ENCODE measurements around the gene MYO10. TPM values are rescaled to one million over a fixed set of nuclear protein-coding genes. Genes with fewer than 3 reads are reported as not detected.

Gene MYO10
- total RNA-seq, 1 experiment from 2014 or later: 89.8 TPM

- H3K36me3 Mint-ChIP-seq: peaks cover 27% of the 10 kb centered on the region
- ATAC-seq (peak; percentile 19), DNase-seq (ENCODE audit: low spot score) (peak; percentile 56)
- peak overlapping the region; percentile 99 for H3K27ac Mint-ChIP-seq
- ChIA-PET POLR2A (interaction anchor here (0.7 kb wide), 1 partner anchor 18 kb away, joined by 3 read pairs; no protein-coding TSS in a partner anchor), CTCF (interaction anchor here (1.6 to 2.4 kb wide), 3 partner anchors 40 to 454 kb away, joined by 6 to 11 read pairs (median 6); no protein-coding TSS in a partner anchor)
- H3K4me3 Mint-ChIP-seq: peak overlapping the region; percentile 80
- H3K4me1 Mint-ChIP-seq: peaks cover 72% of the 10 kb centered on the region
- TF ChIP-seq, protein P1, sequence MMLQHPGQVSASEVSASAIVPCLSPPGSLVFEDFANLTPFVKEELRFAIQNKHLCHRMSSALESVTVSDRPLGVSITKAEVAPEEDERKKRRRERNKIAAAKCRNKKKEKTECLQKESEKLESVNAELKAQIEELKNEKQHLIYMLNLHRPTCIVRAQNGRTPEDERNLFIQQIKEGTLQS (CRISPR knock-in tag; conservative IDR thresholded peaks at IDR 0.05): peak; percentile 66; the same call in 1 of the 2 replicates
- TF ChIP-seq, protein P2, sequence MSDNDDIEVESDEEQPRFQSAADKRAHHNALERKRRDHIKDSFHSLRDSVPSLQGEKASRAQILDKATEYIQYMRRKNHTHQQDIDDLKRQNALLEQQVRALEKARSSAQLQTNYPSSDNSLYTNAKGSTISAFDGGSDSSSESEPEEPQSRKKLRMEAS (CRISPR knock-in tag; IDR thresholded peaks at IDR 0.05): peak; percentile 82
- TF ChIP-seq E2F1 (CRISPR knock-in tag; IDR thresholded peaks at IDR 0.05): 0 out of 2 replicates have a peak, but pooled peaks have one; percentile 25
- TF ChIP-seq FOXJ3 (CRISPR knock-in tag; IDR thresholded peaks at IDR 0.05; ENCODE audit: borderline replicate concordance): no peak
- TF ChIP-seq GABPB1 (CRISPR knock-in tag; IDR thresholded peaks at IDR 0.05): peak; percentile 100
- no peak for TF ChIP-seq FOXK1 (CRISPR knock-in tag; IDR thresholded peaks at IDR 0.05)
- TF ChIP-seq, protein P3, sequence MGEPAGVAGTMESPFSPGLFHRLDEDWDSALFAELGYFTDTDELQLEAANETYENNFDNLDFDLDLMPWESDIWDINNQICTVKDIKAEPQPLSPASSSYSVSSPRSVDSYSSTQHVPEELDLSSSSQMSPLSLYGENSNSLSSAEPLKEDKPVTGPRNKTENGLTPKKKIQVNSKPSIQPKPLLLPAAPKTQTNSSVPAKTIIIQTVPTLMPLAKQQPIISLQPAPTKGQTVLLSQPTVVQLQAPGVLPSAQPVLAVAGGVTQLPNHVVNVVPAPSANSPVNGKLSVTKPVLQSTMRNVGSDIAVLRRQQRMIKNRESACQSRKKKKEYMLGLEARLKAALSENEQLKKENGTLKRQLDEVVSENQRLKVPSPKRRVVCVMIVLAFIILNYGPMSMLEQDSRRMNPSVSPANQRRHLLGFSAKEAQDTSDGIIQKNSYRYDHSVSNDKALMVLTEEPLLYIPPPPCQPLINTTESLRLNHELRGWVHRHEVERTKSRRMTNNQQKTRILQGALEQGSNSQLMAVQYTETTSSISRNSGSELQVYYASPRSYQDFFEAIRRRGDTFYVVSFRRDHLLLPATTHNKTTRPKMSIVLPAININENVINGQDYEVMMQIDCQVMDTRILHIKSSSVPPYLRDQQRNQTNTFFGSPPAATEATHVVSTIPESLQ (CRISPR knock-in tag; IDR thresholded peaks at IDR 0.05): no peak
- no peaks in the 10 kb centered on the region for H3K27me3 Mint-ChIP-seq (ENCODE audit: low read depth)
- no peaks in the 10 kb centered on the region for H3K9me3 Mint-ChIP-seq
Measured at GRCh38 chr5:16736158-16736995, 199.7 kb downstream of the MYO10 start.

DNA sequence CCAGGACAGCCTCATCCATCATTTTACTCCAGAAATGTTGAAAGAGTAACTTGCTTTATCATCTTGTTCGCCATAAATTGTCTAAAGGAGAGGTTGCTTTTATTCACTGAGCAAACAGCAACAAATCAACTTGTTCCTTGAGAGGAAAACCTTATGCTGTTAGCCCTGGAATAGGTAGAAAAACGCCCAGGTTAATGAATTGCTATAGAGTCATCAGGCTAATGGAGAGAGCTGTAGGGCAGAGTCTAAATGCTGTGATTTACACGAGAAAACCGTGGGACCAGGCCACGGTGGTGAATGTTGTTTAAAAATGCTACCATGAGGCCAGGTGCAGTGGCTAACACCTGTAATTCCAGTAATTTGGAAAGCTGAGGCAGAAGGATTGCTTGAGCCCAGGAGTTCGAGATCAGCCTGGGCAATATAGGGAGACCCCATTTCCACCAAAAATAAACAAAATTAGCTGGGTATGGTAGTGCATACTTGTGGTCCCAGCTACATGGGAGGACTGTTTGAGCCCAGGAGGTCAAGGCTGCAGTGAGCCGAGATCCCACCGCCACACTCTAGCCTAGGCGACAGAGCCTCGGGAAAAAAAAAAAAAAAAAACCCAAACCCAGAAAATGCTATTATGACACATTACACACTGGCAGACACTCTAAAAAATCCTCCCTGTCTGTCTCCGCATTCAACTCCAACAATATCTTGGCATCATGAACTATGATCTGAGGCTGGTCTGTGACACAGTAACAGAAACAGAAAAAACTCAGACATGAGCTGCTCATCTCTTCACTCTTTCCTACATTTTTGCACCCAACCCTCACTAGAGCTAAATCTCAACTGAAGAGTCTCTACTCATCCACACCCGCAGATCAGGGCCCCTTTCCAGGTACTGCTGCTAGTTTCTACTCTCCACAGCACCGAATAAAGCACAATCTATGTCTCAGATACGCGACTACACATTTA lies 200.7 kb downstream of the MYO10 start:
- DNase-seq (ENCODE audit: low spot score) (no peak), ATAC-seq (no peak)
- H3K36me3 Mint-ChIP-seq: peaks cover 33% of the 10 kb centered on the region
- no peaks in the 10 kb centered on the region for H3K9me3 Mint-ChIP-seq
- H3K27me3 Mint-ChIP-seq (ENCODE audit: low read depth): no peaks in the 10 kb centered on the region
- ChIA-PET CTCF (interaction anchor here (1.6 to 1.8 kb wide), 2 partner anchors 41 to 44 kb away, joined by 6 read pairs; no protein-coding TSS in a partner anchor), POLR2A (interaction anchor here (0.7 kb wide), 1 partner anchor 17 kb away, joined by 3 read pairs; no protein-coding TSS in a partner anchor)
- H3K27ac Mint-ChIP-seq: peak overlapping the region; percentile 99
- H3K4me1 Mint-ChIP-seq: peaks cover 70% of the 10 kb centered on the region
- peak overlapping the region; percentile 80 for H3K4me3 Mint-ChIP-seq
- TF ChIP-seq MLX (CRISPR knock-in tag; IDR thresholded peaks at IDR 0.05) (no peak), ZNF121 (CRISPR knock-in tag; IDR thresholded peaks at IDR 0.05) (peak; percentile 79)

DNA sequence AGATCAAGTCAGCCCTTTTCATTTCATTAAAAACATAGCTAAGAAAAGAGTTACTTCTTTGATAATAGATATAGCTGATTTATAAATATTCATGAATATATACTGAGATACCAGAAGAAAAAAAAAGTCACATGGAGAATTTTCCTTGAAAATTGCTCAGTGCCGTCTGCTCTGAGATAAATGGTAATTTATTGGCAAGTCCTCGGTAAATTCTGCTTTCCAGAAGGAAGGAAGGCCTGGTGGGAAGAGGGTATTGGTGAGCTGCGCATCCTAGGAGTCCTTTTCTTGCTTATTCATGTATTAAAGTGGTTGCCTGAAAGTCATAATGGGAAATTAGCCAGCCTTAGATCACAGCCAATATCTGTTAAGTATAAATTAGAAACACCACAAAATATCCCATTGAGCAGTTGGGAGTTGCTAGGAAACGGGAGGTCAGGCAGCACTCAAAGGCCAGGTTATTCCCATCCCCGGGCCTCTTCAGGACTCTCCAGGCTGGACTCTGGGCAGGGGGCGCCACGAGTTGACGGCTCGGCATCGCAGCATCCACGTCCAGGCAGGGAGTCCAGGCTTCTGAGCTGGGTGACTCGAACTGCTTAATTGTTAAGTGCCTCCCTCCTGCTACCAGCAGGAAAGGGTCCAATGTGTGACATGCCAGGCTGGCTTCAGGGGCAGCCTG lies 202.6 kb downstream of the MYO10 start:
- Mint-ChIP-seq H3K36me3 (peaks cover 41% of the 10 kb centered on the region), H3K4me3 (0 out of 2 replicates have a peak overlapping the region, but pooled peaks have one; percentile 51), H3K27me3 (ENCODE audit: low read depth) (no peaks in the 10 kb centered on the region), H3K9me3 (no peaks in the 10 kb centered on the region), H3K27ac (peak overlapping the region; percentile 96), H3K4me1 (peaks cover 68% of the 10 kb centered on the region)
- ATAC-seq: peak; percentile 35
- POLR2A ChIA-PET: interaction anchor here (0.6 kb wide), 1 partner anchor 9 kb away, joined by 3 read pairs; no protein-coding TSS in a partner anchor
- peak; percentile 65 for DNase-seq (ENCODE audit: low spot score)
- CTCF ChIA-PET: interaction anchor here (0.6 to 1.6 kb wide), 9 partner anchors 8 to 43 kb away, joined by 3 to 6 read pairs (median 4); no protein-coding TSS in a partner anchor
- TF ChIP-seq ZNF416 (CRISPR knock-in tag; IDR thresholded peaks at IDR 0.05) (no peak), USF2 (CRISPR knock-in tag; IDR thresholded peaks at IDR 0.05) (no peak), ZBTB43 (CRISPR knock-in tag; IDR thresholded peaks at IDR 0.05) (no peak), TP53 (CRISPR knock-in tag; IDR thresholded peaks at IDR 0.05) (no peak), TEAD1 (CRISPR knock-in tag; IDR thresholded peaks at IDR 0.05) (no peak), ZBTB21 (CRISPR knock-in tag; IDR thresholded peaks at IDR 0.05; ENCODE audit: borderline replicate concordance) (no peak)
- TF ChIP-seq, protein P4, sequence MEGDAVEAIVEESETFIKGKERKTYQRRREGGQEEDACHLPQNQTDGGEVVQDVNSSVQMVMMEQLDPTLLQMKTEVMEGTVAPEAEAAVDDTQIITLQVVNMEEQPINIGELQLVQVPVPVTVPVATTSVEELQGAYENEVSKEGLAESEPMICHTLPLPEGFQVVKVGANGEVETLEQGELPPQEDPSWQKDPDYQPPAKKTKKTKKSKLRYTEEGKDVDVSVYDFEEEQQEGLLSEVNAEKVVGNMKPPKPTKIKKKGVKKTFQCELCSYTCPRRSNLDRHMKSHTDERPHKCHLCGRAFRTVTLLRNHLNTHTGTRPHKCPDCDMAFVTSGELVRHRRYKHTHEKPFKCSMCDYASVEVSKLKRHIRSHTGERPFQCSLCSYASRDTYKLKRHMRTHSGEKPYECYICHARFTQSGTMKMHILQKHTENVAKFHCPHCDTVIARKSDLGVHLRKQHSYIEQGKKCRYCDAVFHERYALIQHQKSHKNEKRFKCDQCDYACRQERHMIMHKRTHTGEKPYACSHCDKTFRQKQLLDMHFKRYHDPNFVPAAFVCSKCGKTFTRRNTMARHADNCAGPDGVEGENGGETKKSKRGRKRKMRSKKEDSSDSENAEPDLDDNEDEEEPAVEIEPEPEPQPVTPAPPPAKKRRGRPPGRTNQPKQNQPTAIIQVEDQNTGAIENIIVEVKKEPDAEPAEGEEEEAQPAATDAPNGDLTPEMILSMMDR (IDR thresholded peaks at IDR 0.05): no peak
- TF ChIP-seq, protein P5, sequence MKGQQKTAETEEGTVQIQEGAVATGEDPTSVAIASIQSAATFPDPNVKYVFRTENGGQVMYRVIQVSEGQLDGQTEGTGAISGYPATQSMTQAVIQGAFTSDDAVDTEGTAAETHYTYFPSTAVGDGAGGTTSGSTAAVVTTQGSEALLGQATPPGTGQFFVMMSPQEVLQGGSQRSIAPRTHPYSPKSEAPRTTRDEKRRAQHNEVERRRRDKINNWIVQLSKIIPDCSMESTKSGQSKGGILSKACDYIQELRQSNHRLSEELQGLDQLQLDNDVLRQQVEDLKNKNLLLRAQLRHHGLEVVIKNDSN (CRISPR knock-in tag; IDR thresholded peaks at IDR 0.05): no peak
